Adrenal gland (tissue), 5 donors: ENCODE data around the gene OR10R2.

Source experiments
- CTCF ChIP-seq, 6 experiments: fragments of 450-650 bp in 4 of 6; fragments of 200-600 bp in 2 of 6; sonication (generic) in 1 of 6; IDR thresholded peaks; 1 replicate in 5 of 6; 2 replicates in 1 of 6; pipeline versions ENCODE4 v1.5.1 to v1.8.0; 2016 to 2021; ENCODE audit warnings: antibody characterized with exemption in 6 of 6, mild to moderate bottlenecking in 2 of 6, moderate library complexity in 1 of 6
- POLR2A ChIP-seq, 2 donors: fragments of 450-650 bp; IDR thresholded peaks; one replicate each; pipeline ENCODE4 v1.6.1; 2017; ENCODE audit warnings: antibody characterized with exemption in 2 of 2, mild to moderate bottlenecking in 2 of 2, moderate library complexity in 1 of 2
- donor health status: DM: no; HTN: no; CAD: no.

GRCh38 chr1:158485455-158485854 is 13.4 kb downstream of the OR10R2 start:
- no peak for TF ChIP-seq CTCF (IDR thresholded peaks at IDR 0.05)
- TF ChIP-seq POLR2A (IDR thresholded peaks at IDR 0.05), result no peak
